Osteoblast (primary cell): ENCODE data around the gene ZNF792. TPM values are rescaled to one million over a fixed set of nuclear protein-coding genes. Genes with fewer than 3 reads are reported as not detected.
A peak's percentile ranks its signal among the peaks of the same experiment; 100 is the strongest.
"Not testable (repeated sequence)": the region's sequence is repeated elsewhere in the genome, so short reads cannot be mapped to it uniquely, and the experiment has no call there.

Experiments
- DNase-seq: peaks from one replicate; pipeline ENCODE4 v3.0.0; 2011; ENCODE audit warnings: low spot score, mixed read lengths; ENCODE audit not compliant: insufficient read length; ENCODE audit errors: missing footprints
- H2AFZ ChIP-seq: 2 replicates; pipeline ENCODE4 v1.6.0; 2011; ENCODE audit warnings: mild to moderate bottlenecking, low read length
- H3K27ac ChIP-seq: 2 replicates; pipeline ENCODE4 v1.5.1; 2011; ENCODE audit warnings: mild to moderate bottlenecking, low read depth, low read length, moderate library complexity
- H3K27me3 ChIP-seq: 2 replicates; pipeline ENCODE4 v1.6.0; 2012; ENCODE audit warnings: mild to moderate bottlenecking, control low read depth, inconsistent platforms, low read length, moderate library complexity; ENCODE audit not compliant: insufficient read depth
- H3K36me3 ChIP-seq: 2 replicates; pipeline ENCODE4 v1.5.1; 2011; ENCODE audit warnings: mild to moderate bottlenecking, low read length, control low read depth, moderate library complexity; ENCODE audit not compliant: insufficient read depth
- H3K4me1 ChIP-seq: 2 replicates; pipeline ENCODE4 v1.5.1; 2011; ENCODE audit warnings: mild to moderate bottlenecking, low read length, control low read depth, moderate library complexity; ENCODE audit not compliant: insufficient read depth
- H3K4me2 ChIP-seq: 2 replicates; pipeline ENCODE4 v1.6.0; 2011; ENCODE audit warnings: mild to moderate bottlenecking, low read length; ENCODE audit not compliant: insufficient read depth
- H3K4me3 ChIP-seq: fragments of 200-600 bp; sonication (generic); 3 replicates; pipeline ENCODE4 v1.5.1; 2012; ENCODE audit warnings: mild to moderate bottlenecking, low read length, inconsistent platforms; ENCODE audit not compliant: insufficient read depth
- H3K79me2 ChIP-seq: 2 replicates; pipeline ENCODE4 v1.6.0; 2012; ENCODE audit warnings: mild to moderate bottlenecking, low read length, control low read depth, inconsistent platforms; ENCODE audit not compliant: insufficient read depth
- H3K9me3 ChIP-seq: 2 replicates; pipeline ENCODE4 v1.5.1; 2011; ENCODE audit warnings: low read depth, low read length, control low read depth
- H4K20me1 ChIP-seq: 2 replicates; pipeline ENCODE4 v1.6.0; 2012; ENCODE audit warnings: mild to moderate bottlenecking, low read length, control low read depth; ENCODE audit not compliant: insufficient read depth
- total RNA-seq: library from RNA; depleted of rRNA; stranded (reverse); fragments of >200 nt; gene quantifications from 2 replicates; pipeline ENCODE4 v1.2.3, GENCODE V29; 2012
- TF ChIP-seq, protein P1 (sequence below): IDR thresholded peaks from 2 replicates; pipeline ENCODE4 v1.5.1; 2011; ENCODE audit warnings: mild to moderate bottlenecking, low read depth, low read length, moderate library complexity; ENCODE audit errors: extremely low read depth

The ZNF792 gene
- total RNA-seq, 1 donor = 6.2 TPM

DNA sequence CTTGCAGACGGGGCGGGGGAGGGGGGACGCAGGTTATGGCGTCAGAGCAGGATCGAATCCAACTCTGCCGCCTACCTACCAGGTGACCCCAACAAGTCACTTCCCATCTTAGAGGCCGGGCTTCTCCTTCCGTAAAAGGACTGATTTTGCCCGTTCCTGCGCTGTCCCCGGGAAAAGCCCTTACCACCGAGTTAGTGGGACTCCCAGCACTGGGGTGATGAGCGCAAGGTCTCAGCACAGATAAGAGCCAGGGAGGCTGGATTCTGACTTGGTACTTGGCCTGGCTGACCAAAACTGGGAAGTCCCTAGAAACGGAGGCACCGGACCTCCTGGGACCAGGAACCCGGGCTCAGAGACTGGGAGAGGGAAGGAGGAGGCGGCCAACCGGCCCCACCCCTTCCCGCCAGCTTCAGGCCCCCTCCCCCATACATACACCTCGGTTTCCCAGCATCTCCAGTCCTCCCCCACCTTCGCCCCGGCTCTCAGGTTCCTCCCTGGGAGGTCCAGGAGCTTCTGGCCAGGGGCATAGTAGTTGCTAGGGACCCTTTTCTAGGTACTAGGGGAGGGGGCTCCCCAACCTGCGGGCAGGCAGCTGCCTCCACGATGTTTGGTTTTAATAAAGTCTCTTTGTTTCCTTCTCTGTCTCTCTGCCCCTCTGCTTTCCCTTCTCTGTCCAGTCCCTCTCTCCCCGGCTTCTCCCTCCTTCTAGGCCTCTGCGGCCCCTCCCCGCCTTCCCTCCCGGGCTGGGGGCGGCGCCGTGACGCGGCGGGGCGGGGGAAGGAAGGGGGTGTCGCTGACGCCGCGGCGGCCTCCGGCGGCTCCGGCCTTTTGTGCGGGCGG, 35.7 kb upstream of the ZNF792 start, which contains the start of gene GRAMD1A:
TSS of gene GRAMD1A (plus strand) at position 826 of the 840 bp plus-strand sequence. CDS start 156 bp downstream, outside the sequence.
- DNase-seq = peak; percentile 100
- H3K27ac ChIP-seq = peak within 1 kb of the TSS; percentile 93
- no peaks in the 10 kb centered on the region for H3K9me3 ChIP-seq
- peaks cover 31% of the 10 kb centered on the region for H4K20me1 ChIP-seq
- H2AFZ ChIP-seq = peak within 1 kb of the TSS; percentile 94
- H3K36me3 ChIP-seq = peaks cover 2% of the 10 kb centered on the region
- peaks cover 46% of the 10 kb centered on the region for H3K79me2 ChIP-seq
- peaks cover 19% of the 10 kb centered on the region for H3K4me1 ChIP-seq
- H3K4me3 ChIP-seq = peak within 1 kb of the TSS; percentile 82
- peak within 1 kb of the TSS; percentile 97 for H3K4me2 ChIP-seq
- H3K27me3 ChIP-seq = no peaks in the 10 kb centered on the region
- TF ChIP-seq, protein P1, sequence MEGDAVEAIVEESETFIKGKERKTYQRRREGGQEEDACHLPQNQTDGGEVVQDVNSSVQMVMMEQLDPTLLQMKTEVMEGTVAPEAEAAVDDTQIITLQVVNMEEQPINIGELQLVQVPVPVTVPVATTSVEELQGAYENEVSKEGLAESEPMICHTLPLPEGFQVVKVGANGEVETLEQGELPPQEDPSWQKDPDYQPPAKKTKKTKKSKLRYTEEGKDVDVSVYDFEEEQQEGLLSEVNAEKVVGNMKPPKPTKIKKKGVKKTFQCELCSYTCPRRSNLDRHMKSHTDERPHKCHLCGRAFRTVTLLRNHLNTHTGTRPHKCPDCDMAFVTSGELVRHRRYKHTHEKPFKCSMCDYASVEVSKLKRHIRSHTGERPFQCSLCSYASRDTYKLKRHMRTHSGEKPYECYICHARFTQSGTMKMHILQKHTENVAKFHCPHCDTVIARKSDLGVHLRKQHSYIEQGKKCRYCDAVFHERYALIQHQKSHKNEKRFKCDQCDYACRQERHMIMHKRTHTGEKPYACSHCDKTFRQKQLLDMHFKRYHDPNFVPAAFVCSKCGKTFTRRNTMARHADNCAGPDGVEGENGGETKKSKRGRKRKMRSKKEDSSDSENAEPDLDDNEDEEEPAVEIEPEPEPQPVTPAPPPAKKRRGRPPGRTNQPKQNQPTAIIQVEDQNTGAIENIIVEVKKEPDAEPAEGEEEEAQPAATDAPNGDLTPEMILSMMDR = no peak

DNA sequence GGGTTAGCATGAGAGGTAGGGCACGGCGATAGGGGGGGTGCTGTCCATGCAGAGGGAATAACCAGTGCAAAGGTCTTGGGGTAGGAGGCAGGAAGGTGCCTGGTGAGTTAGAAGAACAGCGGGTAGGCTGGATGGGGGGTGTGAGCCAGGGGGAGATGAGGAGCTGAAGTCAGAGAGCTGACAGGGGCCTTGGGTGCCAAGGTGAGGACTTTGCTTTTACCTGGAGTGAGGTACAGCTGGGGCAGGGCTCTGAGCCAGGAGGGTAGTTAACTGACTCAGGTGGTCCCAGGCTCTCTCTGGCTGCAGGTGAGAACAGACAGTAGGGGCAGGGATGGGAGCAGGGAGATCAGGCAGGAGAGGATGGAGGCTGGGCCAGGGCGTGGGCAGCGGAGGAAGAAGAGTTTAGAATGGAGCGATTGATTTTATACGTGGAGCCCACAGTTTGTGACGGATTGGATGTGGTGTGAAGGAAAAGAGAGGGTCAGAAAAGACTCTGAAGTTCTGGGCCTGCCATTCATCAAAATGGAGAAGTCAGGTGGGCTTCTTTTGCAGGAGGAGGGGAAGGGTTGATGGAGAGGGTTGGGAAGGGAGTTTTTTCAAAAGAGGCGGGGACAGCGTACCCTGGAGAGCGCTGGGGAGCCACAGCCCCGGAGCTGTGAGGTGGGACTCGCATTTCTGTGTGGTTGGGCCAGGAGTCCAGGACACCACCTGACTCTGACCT, 34.9 kb upstream of the ZNF792 start:
- peak overlapping the region; percentile 94 for H2AFZ ChIP-seq
- H4K20me1 ChIP-seq = peaks cover 24% of the 10 kb centered on the region
- peaks cover 19% of the 10 kb centered on the region for H3K4me1 ChIP-seq
- H3K79me2 ChIP-seq = peaks cover 38% of the 10 kb centered on the region
- peak overlapping the region; percentile 93 for H3K27ac ChIP-seq
- no peaks in the 10 kb centered on the region for H3K9me3 ChIP-seq
- H3K4me2 ChIP-seq = peak overlapping the region; percentile 95
- peak overlapping the region; percentile 82 for H3K4me3 ChIP-seq
- TF ChIP-seq, protein P1 = no peak
- peak; percentile 68 for DNase-seq
- H3K27me3 ChIP-seq = no peaks in the 10 kb centered on the region
- peaks cover 2% of the 10 kb centered on the region for H3K36me3 ChIP-seq

DNA sequence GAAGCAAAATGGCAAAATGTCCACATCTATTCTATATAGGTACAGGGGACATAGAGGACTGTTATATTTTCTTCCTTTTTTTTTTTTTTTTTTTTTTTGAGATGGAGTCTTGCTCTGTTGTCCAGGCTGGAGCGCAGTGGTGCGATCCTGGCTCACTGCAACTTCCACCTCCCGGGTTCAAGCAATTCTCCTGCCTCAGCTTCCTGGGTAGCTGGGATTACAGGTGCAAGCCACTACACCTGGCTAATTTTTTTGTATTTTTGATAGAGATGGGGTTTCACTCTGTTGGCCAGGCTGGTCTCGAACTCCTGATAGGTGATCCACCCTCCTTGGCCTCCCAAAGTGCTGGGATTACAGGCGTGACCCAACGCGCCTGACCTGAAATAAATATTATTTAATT, 34.2 kb upstream of the ZNF792 start:
- Histone ChIP-seq H3K79me2 (peaks cover 31% of the 10 kb centered on the region), H3K4me1 (peaks cover 19% of the 10 kb centered on the region), H4K20me1 (peaks cover 18% of the 10 kb centered on the region)
- H3K9me3 ChIP-seq, H3K36me3 ChIP-seq, H3K27me3 ChIP-seq, H3K4me3 ChIP-seq, H2AFZ ChIP-seq, H3K4me2 ChIP-seq, H3K27ac ChIP-seq, DNase-seq: not testable (repeated sequence)

DNA sequence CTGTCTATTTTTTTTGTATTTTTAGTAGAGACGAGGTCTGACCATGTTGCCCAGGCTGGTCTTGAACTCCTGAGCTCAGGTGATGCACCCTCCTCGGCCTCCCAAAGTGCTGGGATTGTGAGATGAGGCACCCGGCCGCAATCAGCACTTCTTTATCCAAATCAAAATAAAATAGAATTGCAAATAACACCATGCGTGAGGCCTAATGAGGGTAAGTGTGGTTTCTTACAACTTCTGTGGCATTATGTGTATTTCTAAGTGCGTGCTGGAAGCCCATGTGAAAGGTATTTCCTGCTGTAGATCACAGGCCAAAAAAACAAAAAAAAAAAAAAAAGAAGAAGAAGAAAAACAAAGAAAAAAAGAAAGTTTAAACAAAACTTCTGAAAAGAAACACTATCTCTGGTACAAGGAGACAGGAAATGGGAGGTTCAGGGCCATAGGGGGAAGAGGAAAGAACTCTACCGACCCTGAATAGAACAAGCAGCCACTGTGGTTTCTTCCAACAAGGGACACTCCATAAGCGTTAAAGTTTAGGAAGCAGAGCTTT, 33.1 kb upstream of the ZNF792 start:
- H3K27ac ChIP-seq = no peak overlapping the region
- H2AFZ ChIP-seq = peak overlapping the region; percentile 71
- H3K4me1 ChIP-seq = peaks cover 19% of the 10 kb centered on the region

More for the DNA sequence above, 33.1 kb upstream of the ZNF792 start:
- Histone ChIP-seq H4K20me1 (peaks cover 10% of the 10 kb centered on the region), H3K36me3 (peaks cover 2% of the 10 kb centered on the region), H3K4me2 (no peak overlapping the region), H3K27me3 (no peaks in the 10 kb centered on the region), H3K79me2 (peaks cover 22% of the 10 kb centered on the region), H3K9me3 (no peaks in the 10 kb centered on the region), H3K4me3 (no peak overlapping the region)
- DNase-seq = no peak
- TF ChIP-seq, protein P1 = no peak
